Neutrophil (primary cell): ENCODE results near the gene DYNC1I1.

Experiments
- H3K27ac ChIP-seq: fragments of 200-600 bp; sonication (generic); 2 replicates; pipeline ENCODE4 v1.5.1; 2016; ENCODE audit warnings: mild to moderate bottlenecking, moderate library complexity
- H3K27me3 ChIP-seq: fragments of 200-600 bp; sonication (generic); 2 replicates; pipeline ENCODE4 v1.6.0; 2016; ENCODE audit warnings: mild to moderate bottlenecking
- H3K36me3 ChIP-seq: fragments of 200-600 bp; sonication (generic); 2 replicates; pipeline ENCODE4 v1.5.1; 2017
- H3K4me1 ChIP-seq, 2 experiments: fragments of 200-600 bp in 1 of 2; sonication (generic) in 1 of 2; 1 replicate in 1 of 2; 2 replicates in 1 of 2; pipeline versions ENCODE4 v1.5.1 to v1.6.1; 2013 to 2016; ENCODE audit warnings: low read depth in 1 of 2, low read length in 1 of 2, mild to moderate bottlenecking in 1 of 2, moderate library complexity in 1 of 2; ENCODE audit not compliant: control insufficient read depth in 1 of 2, insufficient read depth in 1 of 2
- H3K4me3 ChIP-seq, 2 experiments: fragments of 200-600 bp in 1 of 2; sonication (generic) in 1 of 2; 1 replicate in 1 of 2; 2 replicates in 1 of 2; pipeline ENCODE4 v1.5.1; 2013 to 2016; ENCODE audit warnings: low read depth in 1 of 2, low read length in 1 of 2, mild to moderate bottlenecking in 1 of 2, moderate library complexity in 1 of 2
- H3K9me3 ChIP-seq: fragments of 200-600 bp; sonication (generic); 2 replicates; pipeline ENCODE4 v1.5.1; 2016
- CTCF ChIP-seq: fragments of 200-600 bp; sonication (generic); IDR thresholded peaks from 2 replicates; pipeline ENCODE4 v1.5.1; 2016; ENCODE audit warnings: antibody characterized with exemption

Gene DYNC1I1

DNA sequence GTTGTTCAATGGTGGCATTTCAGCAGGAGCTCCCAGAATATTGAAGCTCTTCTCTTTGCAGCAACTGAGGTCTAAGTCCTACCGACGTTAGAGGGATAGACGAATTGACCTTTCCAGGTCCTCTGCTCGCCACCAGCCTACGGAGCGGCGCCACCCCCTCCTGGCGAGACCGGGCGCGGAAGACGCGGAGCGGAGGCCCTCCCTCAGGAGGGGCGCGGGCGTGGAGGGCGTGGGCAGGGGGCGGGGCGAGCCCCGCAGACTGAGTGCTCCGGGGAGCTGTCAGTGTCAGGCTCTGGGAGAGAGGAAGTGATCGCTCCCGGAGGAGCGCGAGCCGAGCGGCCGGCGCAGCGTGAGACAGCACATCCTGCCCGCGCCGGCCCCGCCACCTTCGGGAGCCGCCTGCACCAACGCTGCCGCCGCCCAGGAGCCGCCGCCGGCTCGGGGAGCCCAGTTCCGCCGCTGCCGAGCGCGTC lies at the start of gene DYNC1I1:
Gene DYNC1I1 (plus strand): TSS at position 257 of the 473 bp plus-strand sequence. CDS start 32,176 bp downstream, outside the sequence.
- Histone ChIP-seq H3K27ac (no peak within 1 kb of the TSS), H3K36me3 (no peaks in the 10 kb centered on the region), H3K9me3 (no peaks in the 10 kb centered on the region), H3K27me3 (peaks cover 57% of the 10 kb centered on the region), H3K4me1 (peaks cover 0 to 7% of the 10 kb centered on the region in 2 experiments), H3K4me3 (peak within 1 kb of the TSS in 1 of 2 experiments; percentile 14)
- no peak for TF ChIP-seq CTCF

DNA sequence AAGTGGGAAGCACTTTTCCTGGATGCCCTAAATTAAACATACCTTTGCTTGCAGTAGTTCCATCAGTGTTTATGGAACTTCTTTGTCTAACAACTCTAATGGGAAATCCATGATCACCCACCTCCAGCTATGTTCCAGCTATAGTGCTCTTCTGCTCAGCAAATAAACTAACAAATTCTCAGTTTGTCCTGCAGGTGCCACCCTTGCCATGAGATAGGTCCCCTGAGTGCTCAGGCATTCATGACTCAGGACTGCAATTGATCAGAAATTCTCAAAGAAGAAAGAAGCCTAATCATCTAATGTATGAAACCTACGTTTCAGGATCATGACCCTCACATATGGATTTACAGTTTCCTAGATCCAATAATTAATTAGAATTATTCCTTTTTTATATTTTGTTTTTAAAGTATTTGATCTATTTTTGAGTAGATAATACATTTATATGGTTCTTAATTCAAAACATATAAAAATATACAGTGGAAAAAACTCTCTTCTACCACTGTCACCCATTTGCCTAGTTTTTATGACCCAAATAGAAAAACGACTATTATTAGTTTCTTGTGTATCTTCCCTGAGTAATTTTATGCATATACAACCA lies 48.7 kb upstream of the DYNC1I1 start:
- Histone ChIP-seq H3K4me3 (no peak overlapping the region), H3K27me3 (no peaks in the 10 kb centered on the region), H3K9me3 (no peaks in the 10 kb centered on the region), H3K4me1 (no peaks in the 10 kb centered on the region), H3K36me3 (no peaks in the 10 kb centered on the region), H3K27ac (no peak overlapping the region)
- TF ChIP-seq CTCF = no peak

DNA sequence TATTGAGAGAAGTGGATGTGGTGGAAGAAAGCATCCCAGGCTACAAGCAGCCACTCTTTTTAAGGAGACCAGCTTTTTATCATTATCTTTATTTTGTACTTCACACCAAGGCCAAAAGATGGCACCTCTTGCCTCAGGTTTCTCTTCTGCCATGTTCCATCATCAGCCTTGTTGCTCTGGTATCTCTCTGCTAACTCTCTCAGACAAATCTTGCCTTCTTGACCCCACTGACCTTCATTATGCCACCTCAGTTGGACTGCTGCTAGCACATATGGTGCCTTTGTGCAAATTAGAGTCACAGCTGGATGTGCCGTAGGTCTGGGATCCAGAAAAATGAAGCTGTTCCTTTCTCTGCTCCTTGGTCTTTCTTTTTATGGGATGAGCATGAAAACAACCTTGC lies 47.1 kb upstream of the DYNC1I1 start:
- Histone ChIP-seq H3K27me3 (no peaks in the 10 kb centered on the region), H3K4me1 (no peaks in the 10 kb centered on the region), H3K36me3 (no peaks in the 10 kb centered on the region), H3K27ac (no peak overlapping the region), H3K4me3 (no peak overlapping the region), H3K9me3 (no peaks in the 10 kb centered on the region)
- no peak for TF ChIP-seq CTCF

GRCh38 chr7:95730493-95731280 lies 41.7 kb upstream of the DYNC1I1 start:
- no peaks in the 10 kb centered on the region for H3K9me3 ChIP-seq
- H3K36me3 ChIP-seq = no peaks in the 10 kb centered on the region
- H3K27ac ChIP-seq = no peak overlapping the region
- no peaks in the 10 kb centered on the region for H3K4me1 ChIP-seq
- H3K4me3 ChIP-seq = no peak overlapping the region
- no peaks in the 10 kb centered on the region for H3K27me3 ChIP-seq
- no peak for TF ChIP-seq CTCF

DNA sequence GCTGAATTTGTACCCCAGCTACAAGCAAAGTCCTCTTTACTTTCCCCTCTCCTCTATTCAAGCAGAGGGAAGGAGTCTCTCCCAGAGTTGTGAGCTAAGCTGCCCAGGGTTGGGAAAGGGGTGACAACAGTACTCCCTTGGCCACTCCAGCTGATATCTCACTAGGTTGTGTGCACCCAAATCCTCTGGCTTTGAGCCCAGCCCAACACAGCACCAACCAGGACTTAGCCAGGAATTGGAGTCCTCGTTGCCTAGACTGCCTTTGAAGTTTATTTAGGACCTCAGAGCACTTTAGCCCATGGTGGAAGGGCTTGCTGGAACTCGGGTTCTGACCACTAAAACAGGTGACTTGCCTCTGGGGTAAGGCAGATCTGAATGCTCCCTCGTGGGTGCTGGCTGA lies 35.7 kb upstream of the DYNC1I1 start:
- H3K4me1 ChIP-seq = no peaks in the 10 kb centered on the region
- H3K27ac ChIP-seq = no peak overlapping the region
- no peaks in the 10 kb centered on the region for H3K27me3 ChIP-seq
- TF ChIP-seq CTCF = no peak
- no peaks in the 10 kb centered on the region for H3K36me3 ChIP-seq
- H3K9me3 ChIP-seq = no peaks in the 10 kb centered on the region
- H3K4me3 ChIP-seq = no peak overlapping the region
